ENCODE data around the gene C10orf53.

DNA sequence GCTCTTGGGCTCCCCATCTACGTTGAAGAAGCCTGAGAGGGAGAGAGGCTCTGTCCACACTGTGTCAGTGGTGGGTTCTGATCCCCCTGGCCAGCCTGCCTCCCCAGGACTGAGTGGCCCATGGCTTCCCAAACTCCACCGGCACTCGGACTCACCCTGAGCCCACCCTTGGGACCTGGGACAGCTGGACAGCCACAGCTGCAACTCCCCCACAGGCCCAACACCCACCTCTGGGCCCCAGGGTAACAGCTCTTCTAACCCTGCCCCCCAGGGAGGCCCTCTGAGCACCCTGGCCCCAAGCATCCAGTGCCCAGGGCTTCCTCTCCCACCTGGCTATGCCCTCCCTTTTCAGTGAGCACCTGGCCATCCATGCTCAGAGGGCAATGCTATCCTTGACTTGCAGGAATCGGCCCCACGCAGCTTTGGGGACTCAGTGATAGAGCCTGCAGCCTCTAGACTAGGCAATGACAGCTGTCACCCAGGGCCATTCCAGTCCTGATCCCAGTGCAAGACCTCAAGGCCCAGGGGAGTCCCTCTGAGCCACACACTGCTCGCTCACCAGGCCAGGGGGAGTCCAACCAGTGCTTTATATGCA is 64.7 kb downstream of the C10orf53 start:
- TF ChIP-seq SNAI2 (CRISPR knock-in tag; IDR thresholded peaks at IDR 0.05) (no peak), ZFP3 (CRISPR knock-in tag; IDR thresholded peaks at IDR 0.05) (no peak), ARNTL (CRISPR knock-in tag; IDR thresholded peaks at IDR 0.05; ENCODE audit: borderline replicate concordance, low read depth) (no peak), RARB (CRISPR knock-in tag; IDR thresholded peaks at IDR 0.05) (no peak), ZFP30 (CRISPR knock-in tag; IDR thresholded peaks at IDR 0.05) (no peak)
- TF ChIP-seq, protein P1, sequence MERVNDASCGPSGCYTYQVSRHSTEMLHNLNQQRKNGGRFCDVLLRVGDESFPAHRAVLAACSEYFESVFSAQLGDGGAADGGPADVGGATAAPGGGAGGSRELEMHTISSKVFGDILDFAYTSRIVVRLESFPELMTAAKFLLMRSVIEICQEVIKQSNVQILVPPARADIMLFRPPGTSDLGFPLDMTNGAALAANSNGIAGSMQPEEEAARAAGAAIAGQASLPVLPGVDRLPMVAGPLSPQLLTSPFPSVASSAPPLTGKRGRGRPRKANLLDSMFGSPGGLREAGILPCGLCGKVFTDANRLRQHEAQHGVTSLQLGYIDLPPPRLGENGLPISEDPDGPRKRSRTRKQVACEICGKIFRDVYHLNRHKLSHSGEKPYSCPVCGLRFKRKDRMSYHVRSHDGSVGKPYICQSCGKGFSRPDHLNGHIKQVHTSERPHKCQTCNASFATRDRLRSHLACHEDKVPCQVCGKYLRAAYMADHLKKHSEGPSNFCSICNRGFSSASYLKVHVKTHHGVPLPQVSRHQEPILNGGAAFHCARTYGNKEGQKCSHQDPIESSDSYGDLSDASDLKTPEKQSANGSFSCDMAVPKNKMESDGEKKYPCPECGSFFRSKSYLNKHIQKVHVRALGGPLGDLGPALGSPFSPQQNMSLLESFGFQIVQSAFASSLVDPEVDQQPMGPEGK (CRISPR knock-in tag; IDR thresholded peaks at IDR 0.05; ENCODE audit: borderline replicate concordance), result no peak
